Activated gamma-delta T cell treated with anti-CD3 and anti-CD28 coated beads, Interleukin-2, amount 50 U/mL, for 16 hours (primary cell): ENCODE data around the gene TSHZ1.

Source experiments
- DNase-seq: peaks from one replicate; pipeline ENCODE4 v3.0.0-alpha.2; 2020; ENCODE audit warnings: low read depth

TSHZ1 gene

GRCh38 chr18:75269124-75269680 lies 58.6 kb downstream of the TSHZ1 start:
- no peak for DNase-seq

GRCh38 chr18:75269696-75270095 lies 59.1 kb downstream of the TSHZ1 start:
- no peak for DNase-seq

GRCh38 chr18:75271952-75272351 lies 61.4 kb downstream of the TSHZ1 start:
- no peak for DNase-seq

GRCh38 chr18:75273817-75274216 lies 63.2 kb downstream of the TSHZ1 start:
- no peak for DNase-seq

- DNase-seq, result no peak
These were observed 64.6 kb downstream of the TSHZ1 start for GRCh38 chr18:75275226-75275625.

GRCh38 chr18:75276818-75277609 lies 66.4 kb downstream of the TSHZ1 start:
- no peak for DNase-seq

GRCh38 chr18:75277610-75277928 lies 67.0 kb downstream of the TSHZ1 start:
- no peak for DNase-seq

GRCh38 chr18:75279381-75279780 lies 68.8 kb downstream of the TSHZ1 start:
- DNase-seq, result no peak

- no peak for DNase-seq
These were observed 70.1 kb downstream of the TSHZ1 start for GRCh38 chr18:75280427-75281280.

GRCh38 chr18:75282746-75283145 lies 72.1 kb downstream of the TSHZ1 start:
- no peak for DNase-seq

- no peak for DNase-seq
These were observed 73.1 kb downstream of the TSHZ1 start for GRCh38 chr18:75283731-75284130.

GRCh38 chr18:75284566-75284965 lies 74.0 kb downstream of the TSHZ1 start:
- DNase-seq, result no peak

- no peak for DNase-seq
These were observed 75.3 kb downstream of the TSHZ1 start for GRCh38 chr18:75285876-75286275.

- DNase-seq, result no peak
These were observed 76.4 kb downstream of the TSHZ1 start for GRCh38 chr18:75287006-75287405.

GRCh38 chr18:75287700-75288099 lies 77.1 kb downstream of the TSHZ1 start:
- no peak for DNase-seq

GRCh38 chr18:75289761-75290160 lies 79.2 kb downstream of the TSHZ1 start:
- no peak for DNase-seq

GRCh38 chr18:75290737-75291358 lies 80.3 kb downstream of the TSHZ1 start:
- no peak for DNase-seq

- DNase-seq, result no peak
These were observed 80.9 kb downstream of the TSHZ1 start for GRCh38 chr18:75291460-75291859.

- no peak for DNase-seq
These were observed 83.0 kb downstream of the TSHZ1 start for GRCh38 chr18:75293591-75293990.

GRCh38 chr18:75297731-75298130 lies 87.1 kb downstream of the TSHZ1 start:
- no peak for DNase-seq

GRCh38 chr18:75304678-75305557 lies 94.3 kb downstream of the TSHZ1 start:
- no peak for DNase-seq

- DNase-seq, result no peak
These were observed 95.4 kb downstream of the TSHZ1 start for GRCh38 chr18:75305984-75306383.
